Keratinocyte (primary cell): ENCODE data around the gene PRELP. TPM values are rescaled to one million over a fixed set of nuclear protein-coding genes. Genes with fewer than 3 reads are reported as not detected.

Experiments used
- DNase-seq: peaks from one replicate; pipeline ENCODE4 v3.0.0-alpha.2; 2011; ENCODE audit warnings: low read depth, missing footprints, low spot score
- FAIRE-seq: peaks from 2 replicates; lab custom pipeline; 2011; peaks lifted over from hg19 to GRCh38; lab: Jason Lieb, UNC
- H2AFZ ChIP-seq: 2 replicates; pipeline ENCODE4 v1.6.0; 2012; ENCODE audit warnings: low read length, control low read depth, inconsistent platforms; ENCODE audit not compliant: control insufficient read depth
- H3K27ac ChIP-seq: 2 replicates; pipeline ENCODE4 v1.5.1; 2011; ENCODE audit warnings: low read length; ENCODE audit not compliant: control insufficient read depth, insufficient read depth
- H3K27me3 ChIP-seq: 3 replicates; pipeline ENCODE4 v1.6.0; 2011; ENCODE audit warnings: low read length; ENCODE audit not compliant: control insufficient read depth, insufficient read depth; ENCODE audit errors: extremely low read depth
- H3K36me3 ChIP-seq, 2 experiments: 2 replicates in 1 of 2; 3 replicates in 1 of 2; pipeline ENCODE4 v1.5.1; 2011; ENCODE audit warnings: low read length in 2 of 2, mild to moderate bottlenecking in 1 of 2; ENCODE audit not compliant: control insufficient read depth in 2 of 2, insufficient read depth in 2 of 2; ENCODE audit errors: extremely low read depth in 1 of 2
- H3K4me1 ChIP-seq: 3 replicates; pipeline ENCODE4 v1.5.1; 2011; ENCODE audit warnings: low read length; ENCODE audit not compliant: control insufficient read depth, insufficient read depth; ENCODE audit errors: extremely low read depth
- H3K4me2 ChIP-seq: 3 replicates; pipeline ENCODE4 v1.6.0; 2011; ENCODE audit warnings: low read depth, low read length; ENCODE audit not compliant: control insufficient read depth, insufficient read depth; ENCODE audit errors: extremely low read depth
- H3K4me3 ChIP-seq, 3 experiments: fragments of 200-600 bp in 1 of 3; sonication (generic) in 1 of 3; 2 replicates in 2 of 3; 3 replicates in 1 of 3; pipeline ENCODE4 v1.5.1; 2011 to 2016; ENCODE audit warnings: low read length in 3 of 3, mild to moderate bottlenecking in 3 of 3, control low read depth in 2 of 3, inconsistent platforms in 1 of 3, low read depth in 1 of 3, mixed read lengths in 1 of 3, mixed run types in 1 of 3, moderate library complexity in 1 of 3; ENCODE audit not compliant: control insufficient read depth in 2 of 3, insufficient read depth in 2 of 3; ENCODE audit errors: extremely low read depth in 1 of 3
- H3K79me2 ChIP-seq: 2 replicates; pipeline ENCODE4 v1.6.0; 2012; ENCODE audit warnings: low read length; ENCODE audit not compliant: control insufficient read depth, insufficient read depth
- H3K9ac ChIP-seq: 3 replicates; pipeline ENCODE4 v1.6.0; 2011; ENCODE audit warnings: low read length; ENCODE audit not compliant: control insufficient read depth, insufficient read depth; ENCODE audit errors: extremely low read depth
- H3K9me1 ChIP-seq: 3 replicates; pipeline ENCODE4 v1.6.0; 2011; ENCODE audit warnings: low read length; ENCODE audit not compliant: control insufficient read depth, insufficient read depth; ENCODE audit errors: extremely low read depth
- H3K9me3 ChIP-seq: 2 replicates; pipeline ENCODE4 v1.5.1; 2012; ENCODE audit warnings: low read depth, low read length; ENCODE audit not compliant: control insufficient read depth
- H4K20me1 ChIP-seq: 3 replicates; pipeline ENCODE4 v1.6.0; 2011; ENCODE audit warnings: low read length; ENCODE audit not compliant: control insufficient read depth, insufficient read depth; ENCODE audit errors: extremely low read depth
- EZH2 ChIP-seq: IDR thresholded peaks from one replicate; pipeline ENCODE4 v1.6.1; 2012; ENCODE audit warnings: inconsistent platforms, mild to moderate bottlenecking, low read length, moderate library complexity
- dilution Hi-C: fragments of 300-500 bp; cut with MboI; formaldehyde crosslinking; loops from one replicate; pipeline ENCODE4 v1.7.0; 2020; ENCODE audit warnings: low sequenced_read_pairs; ENCODE audit not compliant: extremely low pct_ligation_motif_present
- polyA plus RNA-seq, 5 experiments: library from polyadenylated mRNA; depleted of rRNA in 3 of 5; stranded (reverse) in 3 of 5; stranded (forward) in 1 of 5; unstranded in 1 of 5; fragments of >200 nt; gene quantifications; 1 replicate in 1 of 5; 2 replicates in 3 of 5; 3 replicates in 1 of 5; pipeline versions ENCODE4 v1.2.1 to v1.2.3, GENCODE V29; 2011 to 2012; ENCODE audit warnings: missing spikeins in 2 of 5, low read depth in 1 of 5, low replicate concordance in 1 of 5
- TF ChIP-seq, protein P1 (sequence below), 3 experiments: IDR thresholded peaks in 1 of 3; conservative IDR thresholded peaks in 1 of 3; optimal IDR thresholded peaks in 1 of 3; 2 replicates in 2 of 3; 3 replicates in 1 of 3; pipeline versions ENCODE3 to v1.5.1; 2011; ENCODE audit warnings: low read length in 3 of 3, mild to moderate bottlenecking in 3 of 3, moderate library complexity in 2 of 3, control low read depth in 1 of 3, inconsistent platforms in 1 of 3; ENCODE audit not compliant: insufficient read depth in 2 of 3; ENCODE audit errors: extremely low read depth in 1 of 3

The PRELP gene
- polyA plus RNA-seq, 1 donor (not counting 4 experiments of a cell fraction or from before 2014, with no cell fraction given), result 0.01 TPM

DNA sequence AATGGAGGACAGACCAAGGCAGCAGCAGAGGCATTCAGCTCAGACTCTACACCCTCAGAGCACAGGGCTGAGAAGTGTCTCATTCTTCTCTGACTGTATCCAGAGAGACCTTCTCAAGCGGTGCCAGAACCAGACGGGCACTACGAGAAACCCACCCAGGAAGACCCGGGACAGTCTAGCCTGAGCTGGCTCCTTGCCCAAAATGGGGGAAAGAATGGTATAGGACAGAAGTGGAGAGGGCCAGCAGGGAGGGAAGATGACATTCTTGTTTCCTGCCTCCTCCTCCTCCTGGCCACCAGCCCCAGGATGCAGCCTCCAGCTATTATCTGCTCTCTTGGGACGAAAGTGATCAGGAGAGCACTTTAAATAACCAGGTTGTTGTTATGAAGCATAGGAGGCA is 22.6 kb upstream of the PRELP start:
- FAIRE-seq (no peak), DNase-seq (no peak)
- H3K9me3 ChIP-seq, result no peaks in the 10 kb centered on the region
- no peaks in the 10 kb centered on the region for H3K79me2 ChIP-seq
- no peak overlapping the region for H2AFZ ChIP-seq
- no peaks in the 10 kb centered on the region for H3K36me3 ChIP-seq
- H3K9me1 ChIP-seq, result no peaks in the 10 kb centered on the region
- no peak for TF ChIP-seq EZH2
- TF ChIP-seq, protein P1, sequence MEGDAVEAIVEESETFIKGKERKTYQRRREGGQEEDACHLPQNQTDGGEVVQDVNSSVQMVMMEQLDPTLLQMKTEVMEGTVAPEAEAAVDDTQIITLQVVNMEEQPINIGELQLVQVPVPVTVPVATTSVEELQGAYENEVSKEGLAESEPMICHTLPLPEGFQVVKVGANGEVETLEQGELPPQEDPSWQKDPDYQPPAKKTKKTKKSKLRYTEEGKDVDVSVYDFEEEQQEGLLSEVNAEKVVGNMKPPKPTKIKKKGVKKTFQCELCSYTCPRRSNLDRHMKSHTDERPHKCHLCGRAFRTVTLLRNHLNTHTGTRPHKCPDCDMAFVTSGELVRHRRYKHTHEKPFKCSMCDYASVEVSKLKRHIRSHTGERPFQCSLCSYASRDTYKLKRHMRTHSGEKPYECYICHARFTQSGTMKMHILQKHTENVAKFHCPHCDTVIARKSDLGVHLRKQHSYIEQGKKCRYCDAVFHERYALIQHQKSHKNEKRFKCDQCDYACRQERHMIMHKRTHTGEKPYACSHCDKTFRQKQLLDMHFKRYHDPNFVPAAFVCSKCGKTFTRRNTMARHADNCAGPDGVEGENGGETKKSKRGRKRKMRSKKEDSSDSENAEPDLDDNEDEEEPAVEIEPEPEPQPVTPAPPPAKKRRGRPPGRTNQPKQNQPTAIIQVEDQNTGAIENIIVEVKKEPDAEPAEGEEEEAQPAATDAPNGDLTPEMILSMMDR (optimal IDR thresholded peaks at IDR 0.05 in 1 of 3, IDR thresholded peaks at IDR 0.05 in 1 of 3, conservative IDR thresholded peaks at IDR 0.05 in 1 of 3; ENCODE audit: extremely low read depth in 1 of 3, insufficient read depth in 2 of 3, low read length in 3 of 3), result no peak
- no peak overlapping the region for H3K4me2 ChIP-seq
- H3K9ac ChIP-seq, result no peak overlapping the region
- H4K20me1 ChIP-seq, result no peaks in the 10 kb centered on the region
- peaks cover 18% of the 10 kb centered on the region for H3K27me3 ChIP-seq
- H3K27ac ChIP-seq, result no peak overlapping the region
- H3K4me1 ChIP-seq, result no peaks in the 10 kb centered on the region
- dilution Hi-C loops, result loop anchor here (25.0 kb wide), 1 partner anchor 91 kb away; the partner anchor contains the start of gene FMOD
- H3K4me3 ChIP-seq, result no peak overlapping the region

DNA sequence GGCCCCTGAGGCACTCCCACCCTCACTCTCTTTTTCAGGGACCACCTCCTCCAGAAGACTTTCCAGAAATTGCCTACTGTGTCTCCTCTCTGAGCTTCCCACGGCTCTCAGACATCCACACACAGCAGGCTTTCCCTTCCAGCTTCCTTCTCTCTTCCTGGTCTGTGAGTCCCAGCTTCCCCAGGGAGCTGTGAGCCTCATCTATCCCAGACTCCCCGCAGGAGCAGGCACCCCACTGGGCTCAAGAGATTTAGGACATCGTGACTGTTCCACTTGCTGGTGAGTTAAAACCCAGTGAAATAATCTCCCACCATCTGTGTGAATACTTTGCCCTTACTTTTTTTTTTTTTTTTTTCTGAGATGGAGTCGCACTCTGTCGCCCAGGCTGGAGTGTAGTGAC is 22.0 kb upstream of the PRELP start:
- H3K36me3 ChIP-seq, result no peaks in the 10 kb centered on the region
- FAIRE-seq, result no peak
- H3K4me1 ChIP-seq, result no peaks in the 10 kb centered on the region
- H3K79me2 ChIP-seq, result no peaks in the 10 kb centered on the region
- dilution Hi-C loops, result loop anchor here (25.0 kb wide), 1 partner anchor 91 kb away; the partner anchor contains the start of gene FMOD
- H2AFZ ChIP-seq, result no peak overlapping the region
- no peak overlapping the region for H3K9ac ChIP-seq
- no peaks in the 10 kb centered on the region for H3K9me3 ChIP-seq
- H3K27me3 ChIP-seq, result peaks cover 15% of the 10 kb centered on the region
- H4K20me1 ChIP-seq, result no peaks in the 10 kb centered on the region
- no peak for TF ChIP-seq EZH2
- TF ChIP-seq, protein P1 (optimal IDR thresholded peaks at IDR 0.05 in 1 of 3, IDR thresholded peaks at IDR 0.05 in 1 of 3, conservative IDR thresholded peaks at IDR 0.05 in 1 of 3; ENCODE audit: extremely low read depth in 1 of 3, insufficient read depth in 2 of 3, low read length in 3 of 3), result no peak
- H3K27ac ChIP-seq, result no peak overlapping the region
- H3K4me3 ChIP-seq, result no peak overlapping the region
- DNase-seq, result no peak
- H3K9me1 ChIP-seq, result no peaks in the 10 kb centered on the region
- H3K4me2 ChIP-seq, result no peak overlapping the region
